CD8-positive, alpha-beta memory T cell (primary cell): ENCODE results near the gene GNPTG. TPM values are rescaled to one million over a fixed set of nuclear protein-coding genes. Genes with fewer than 3 reads are reported as not detected.
A peak's percentile ranks its signal among the peaks of the same experiment; 100 is the strongest.

Source experiments
- CTCF ChIA-PET: fragments of 350-600 bp; sonication (Branson Sonifier 250); formaldehyde crosslinking; loops from one replicate; lab custom pipeline; 2021; ENCODE audit warnings: antibody characterized with exemption; lab: Charles Lee
- POLR2A ChIA-PET: fragments of 350-600 bp; sonication (Branson Sonifier 250); formaldehyde crosslinking; loops from one replicate; lab custom pipeline; 2021; ENCODE audit warnings: antibody characterized with exemption; lab: Charles Lee
- DNase-seq, 5 donors: peaks; one replicate each; pipeline versions ENCODE4 v3.0.0 to v3.0.0-alpha.2; 2020 to 2022; ENCODE audit warnings: mixed read lengths in 1 of 5
- H3K27ac ChIP-seq: one replicate; pipeline ENCODE4 v1.7.0; 2013; ENCODE audit warnings: low read depth, mild to moderate bottlenecking, low read length, moderate library complexity
- H3K27me3 ChIP-seq: 2 replicates; pipeline ENCODE4 v1.7.0; 2013; ENCODE audit warnings: low read length, mild to moderate bottlenecking; ENCODE audit not compliant: insufficient read depth, poor library complexity, severe bottlenecking
- H3K36me3 ChIP-seq: 2 replicates; pipeline ENCODE4 v1.7.0; 2013; ENCODE audit warnings: mild to moderate bottlenecking, low read length, moderate library complexity; ENCODE audit not compliant: insufficient read depth
- H3K4me1 ChIP-seq: 2 replicates; pipeline ENCODE4 v1.7.0; 2013; ENCODE audit warnings: mild to moderate bottlenecking, low read length, moderate library complexity; ENCODE audit not compliant: insufficient read depth
- H3K4me3 ChIP-seq: 2 replicates; pipeline ENCODE4 v1.7.0; 2013; ENCODE audit warnings: mild to moderate bottlenecking, low read length
- H3K9me3 ChIP-seq: 2 replicates; pipeline ENCODE4 v1.7.0; 2013; ENCODE audit warnings: mild to moderate bottlenecking, low read length
- H3K27ac Mint-ChIP-seq, 8 donors: one replicate each; pipeline ENCODE4 v1.8.0; 2020 to 2021; ENCODE audit warnings: mixed read lengths in 8 of 8, mild to moderate bottlenecking in 6 of 8, inconsistent platforms in 3 of 8, moderate library complexity in 3 of 8
- H3K27me3 Mint-ChIP-seq, 2 donors: one replicate each; pipeline ENCODE4 v1.8.0; 2020 to 2021; ENCODE audit warnings: mixed read lengths in 2 of 2, mild to moderate bottlenecking in 1 of 2, moderate library complexity in 1 of 2
- H3K36me3 Mint-ChIP-seq, 3 donors: one replicate each; pipeline ENCODE4 v1.8.0; 2020 to 2021; ENCODE audit warnings: mixed read lengths in 3 of 3, inconsistent platforms in 1 of 3, mild to moderate bottlenecking in 1 of 3
- H3K4me1 Mint-ChIP-seq, 3 donors: one replicate each; pipeline ENCODE4 v1.8.0; 2020 to 2021; ENCODE audit warnings: mixed read lengths in 3 of 3, inconsistent platforms in 1 of 3, mild to moderate bottlenecking in 1 of 3
- H3K4me3 Mint-ChIP-seq, 7 donors: one replicate each; pipeline ENCODE4 v1.8.0; 2020 to 2021; ENCODE audit warnings: mixed read lengths in 7 of 7, mild to moderate bottlenecking in 6 of 7, moderate library complexity in 4 of 7, inconsistent platforms in 2 of 7
- H3K9me3 Mint-ChIP-seq, 5 donors: one replicate each; pipeline ENCODE4 v1.8.0; 2020 to 2022; ENCODE audit warnings: mixed read lengths in 5 of 5, mild to moderate bottlenecking in 3 of 5, moderate library complexity in 2 of 5, inconsistent platforms in 1 of 5
- polyA plus RNA-seq: library from polyadenylated mRNA; unstranded; fragments of 300-500 nt; fragmentation: Illumina TruSeq; gene quantifications from one replicate; pipeline ENCODE4 v1.2.3, GENCODE V29; 2021
- total RNA-seq, 2 experiments: library from RNA; stranded (reverse); gene quantifications; one replicate each; pipeline ENCODE4 v1.2.3, GENCODE V29; 2021

Gene GNPTG
- total and polyA plus RNA-seq, 3 experiments from 2014 or later = 32.3 to 63.3 (median 34.4) TPM

GRCh38 chr16:1344499-1344898, 7.2 kb upstream of the GNPTG start:
- Mint-ChIP-seq H3K27me3 (no peaks in the 10 kb centered on the region), H3K36me3 (peaks cover 0 to 17% (median 0%) of the 10 kb centered on the region in 3 donors), H3K27ac (peak overlapping the region in 2 of 8 donors; percentile 43 to 45), H3K9me3 (no peaks in the 10 kb centered on the region), H3K4me3 (peak overlapping the region in 1 of 7 donors; percentile 18), H3K4me1 (peaks cover 13 to 32% (median 13%) of the 10 kb centered on the region in 3 donors)
- Histone ChIP-seq H3K27ac (no peak overlapping the region), H3K4me3 (no peak overlapping the region), H3K9me3 (no peaks in the 10 kb centered on the region), H3K36me3 (no peaks in the 10 kb centered on the region), H3K4me1 (peaks cover 19% of the 10 kb centered on the region), H3K27me3 (no peaks in the 10 kb centered on the region)
- ChIA-PET POLR2A (no interaction called here), CTCF (no interaction called here)
- DNase-seq = no peak

- H3K4me3 Mint-ChIP-seq = no peak overlapping the region
- no peaks in the 10 kb centered on the region for H3K9me3 Mint-ChIP-seq
- peaks cover 0 to 22% (median 0%) of the 10 kb centered on the region in 3 donors for H3K36me3 Mint-ChIP-seq
- Histone ChIP-seq H3K4me3 (no peak overlapping the region), H3K4me1 (peaks cover 19% of the 10 kb centered on the region), H3K9me3 (no peaks in the 10 kb centered on the region), H3K27ac (no peak overlapping the region), H3K36me3 (no peaks in the 10 kb centered on the region), H3K27me3 (no peaks in the 10 kb centered on the region)
- H3K27me3 Mint-ChIP-seq = no peaks in the 10 kb centered on the region
- DNase-seq = no peak
- peaks cover 13 to 33% (median 15%) of the 10 kb centered on the region in 3 donors for H3K4me1 Mint-ChIP-seq
- CTCF ChIA-PET = interaction anchor here (0.6 kb wide), 1 partner anchor 19 kb away, joined by 3 read pairs; no protein-coding TSS in a partner anchor
- no peak overlapping the region for H3K27ac Mint-ChIP-seq
- POLR2A ChIA-PET = no interaction called here
Observed at GRCh38 chr16:1345087-1345486, 6.6 kb upstream of the GNPTG start.

GRCh38 chr16:1345651-1346421, 5.9 kb upstream of the GNPTG start:
- no peak for DNase-seq
- POLR2A ChIA-PET = interaction anchor here (0.5 kb wide), 1 partner anchor 71 kb away, joined by 8 read pairs; no protein-coding TSS in a partner anchor
- CTCF ChIA-PET = interaction anchor here (0.6 kb wide), 1 partner anchor 19 kb away, joined by 3 read pairs; no protein-coding TSS in a partner anchor

GRCh38 chr16:1346422-1347285, 5.1 kb upstream of the GNPTG start:
- Histone ChIP-seq H3K36me3 (no peaks in the 10 kb centered on the region), H3K4me1 (peaks cover 27% of the 10 kb centered on the region), H3K27ac (no peak overlapping the region), H3K27me3 (no peaks in the 10 kb centered on the region), H3K9me3 (no peaks in the 10 kb centered on the region), H3K4me3 (no peak overlapping the region)
- no peak for DNase-seq
- CTCF ChIA-PET = no interaction called here
- POLR2A ChIA-PET = interaction anchor here (0.5 kb wide), 1 partner anchor 70 kb away, joined by 8 read pairs; no protein-coding TSS in a partner anchor
- Mint-ChIP-seq H3K4me1 (peaks cover 21 to 40% (median 21%) of the 10 kb centered on the region in 3 donors), H3K27ac (no peak overlapping the region), H3K36me3 (peaks cover 0 to 31% (median 0%) of the 10 kb centered on the region in 3 donors), H3K9me3 (no peaks in the 10 kb centered on the region), H3K27me3 (no peaks in the 10 kb centered on the region), H3K4me3 (no peak overlapping the region)

More at GRCh38 chr16:1345651-1346421, 5.9 kb upstream of the GNPTG start:
- Histone ChIP-seq H3K9me3 (no peaks in the 10 kb centered on the region), H3K4me1 (peaks cover 25% of the 10 kb centered on the region), H3K36me3 (no peaks in the 10 kb centered on the region), H3K27ac (no peak overlapping the region), H3K4me3 (no peak overlapping the region), H3K27me3 (no peaks in the 10 kb centered on the region)
- no peaks in the 10 kb centered on the region for H3K9me3 Mint-ChIP-seq
- H3K4me3 Mint-ChIP-seq = no peak overlapping the region
- peaks cover 0 to 27% (median 0%) of the 10 kb centered on the region in 3 donors for H3K36me3 Mint-ChIP-seq
- peaks cover 19 to 36% (median 21%) of the 10 kb centered on the region in 3 donors for H3K4me1 Mint-ChIP-seq
- H3K27me3 Mint-ChIP-seq = no peaks in the 10 kb centered on the region
- H3K27ac Mint-ChIP-seq = no peak overlapping the region

GRCh38 chr16:1347286-1347855, 4.4 kb upstream of the GNPTG start:
- H3K27me3 Mint-ChIP-seq = peaks cover 0 to 3% of the 10 kb centered on the region in 2 donors
- DNase-seq = no peak
- CTCF ChIA-PET = no interaction called here
- peaks cover 22% of the 10 kb centered on the region for H3K4me1 ChIP-seq
- no peak overlapping the region for H3K4me3 ChIP-seq
- H3K4me1 Mint-ChIP-seq = peaks cover 20 to 37% (median 21%) of the 10 kb centered on the region in 3 donors
- no peaks in the 10 kb centered on the region for H3K36me3 ChIP-seq
- H3K27ac Mint-ChIP-seq = no peak overlapping the region
- H3K9me3 Mint-ChIP-seq = no peaks in the 10 kb centered on the region
- no peak overlapping the region for H3K4me3 Mint-ChIP-seq
- H3K36me3 Mint-ChIP-seq = peaks cover 0 to 34% (median 0%) of the 10 kb centered on the region in 3 donors
- no peaks in the 10 kb centered on the region for H3K9me3 ChIP-seq
- POLR2A ChIA-PET = no interaction called here
- H3K27me3 ChIP-seq = no peaks in the 10 kb centered on the region
- no peak overlapping the region for H3K27ac ChIP-seq

- Mint-ChIP-seq H3K27ac (no peak overlapping the region), H3K9me3 (no peaks in the 10 kb centered on the region), H3K4me1 (peaks cover 19 to 36% (median 19%) of the 10 kb centered on the region in 3 donors), H3K4me3 (no peak overlapping the region), H3K36me3 (peaks cover 0 to 36% (median 0%) of the 10 kb centered on the region in 3 donors), H3K27me3 (peaks cover 0 to 4% of the 10 kb centered on the region in 2 donors)
- no peak for DNase-seq
- no peaks in the 10 kb centered on the region for H3K9me3 ChIP-seq
- POLR2A ChIA-PET = no interaction called here
- H3K36me3 ChIP-seq = no peaks in the 10 kb centered on the region
- no peak overlapping the region for H3K4me3 ChIP-seq
- H3K27ac ChIP-seq = no peak overlapping the region
- CTCF ChIA-PET = interaction anchor here (0.6 to 2.5 kb wide), 3 partner anchors 11 to 1534 kb away, joined by 3 to 6 read pairs (median 3); no protein-coding TSS in a partner anchor
- H3K27me3 ChIP-seq = no peaks in the 10 kb centered on the region
- peaks cover 23% of the 10 kb centered on the region for H3K4me1 ChIP-seq
Observed at GRCh38 chr16:1347962-1348361, 3.8 kb upstream of the GNPTG start.

- H3K27ac ChIP-seq = no peak overlapping the region
- Mint-ChIP-seq H3K27me3 (peaks cover 0 to 4% of the 10 kb centered on the region in 2 donors), H3K4me3 (peak overlapping the region in 1 of 7 donors; percentile 56), H3K4me1 (peaks cover 19 to 36% (median 20%) of the 10 kb centered on the region in 3 donors), H3K27ac (peak overlapping the region in 2 of 8 donors; percentile 17 to 43), H3K36me3 (peaks cover 0 to 36% (median 0%) of the 10 kb centered on the region in 3 donors), H3K9me3 (no peaks in the 10 kb centered on the region)
- no peaks in the 10 kb centered on the region for H3K27me3 ChIP-seq
- no peaks in the 10 kb centered on the region for H3K36me3 ChIP-seq
- H3K9me3 ChIP-seq = no peaks in the 10 kb centered on the region
- no peak for DNase-seq
- CTCF ChIA-PET = interaction anchor here (0.6 to 2.5 kb wide), 3 partner anchors 12 to 1533 kb away, joined by 3 to 6 read pairs (median 3); no protein-coding TSS in a partner anchor
- POLR2A ChIA-PET = no interaction called here
- H3K4me1 ChIP-seq = peaks cover 25% of the 10 kb centered on the region
- H3K4me3 ChIP-seq = no peak overlapping the region
Observed at GRCh38 chr16:1348441-1348840, 3.3 kb upstream of the GNPTG start.
